Measurements from ENCODE around the gene TCAIM. TPM values are rescaled to one million over a fixed set of nuclear protein-coding genes. Genes with fewer than 3 reads are reported as not detected.

The TCAIM gene
- polyA plus RNA-seq, 10 donors = 18.3 to 28.6 (median 23.1) TPM

DNA sequence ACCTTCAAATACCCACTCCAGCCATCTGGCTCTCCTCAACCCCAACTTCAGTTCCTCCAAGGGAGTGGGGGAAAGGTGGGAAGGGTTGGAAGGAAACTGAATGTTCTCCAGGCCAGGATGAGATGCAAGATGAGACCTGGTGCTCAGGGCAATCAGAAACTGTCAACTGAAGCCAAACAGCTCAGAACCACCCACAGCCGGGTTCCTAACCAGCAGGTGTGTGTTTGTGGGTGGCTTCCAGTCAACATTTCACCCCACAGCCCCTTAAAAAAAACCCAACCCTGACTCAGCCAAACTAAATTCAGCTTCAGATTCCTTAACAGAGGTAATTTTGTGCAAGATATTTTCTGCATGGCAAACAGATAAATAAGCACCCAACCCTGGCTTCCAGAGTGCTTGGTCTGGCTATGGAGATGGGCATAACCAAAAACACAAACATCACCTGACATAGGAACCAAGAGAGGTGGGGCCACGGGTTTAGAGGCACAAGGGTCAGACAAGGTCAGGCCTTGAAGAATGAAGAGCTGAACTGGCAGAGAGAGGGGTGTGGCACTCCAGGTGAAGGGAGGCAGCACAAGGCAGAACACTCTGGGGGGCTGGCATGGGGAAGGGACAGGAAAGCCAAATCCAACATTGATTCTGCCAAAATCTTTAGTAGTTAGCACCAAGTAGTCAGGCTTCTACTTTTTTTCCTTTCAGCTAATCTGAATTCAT lies 104.2 kb downstream of the TCAIM start:
- no peak for DNase-seq

DNA sequence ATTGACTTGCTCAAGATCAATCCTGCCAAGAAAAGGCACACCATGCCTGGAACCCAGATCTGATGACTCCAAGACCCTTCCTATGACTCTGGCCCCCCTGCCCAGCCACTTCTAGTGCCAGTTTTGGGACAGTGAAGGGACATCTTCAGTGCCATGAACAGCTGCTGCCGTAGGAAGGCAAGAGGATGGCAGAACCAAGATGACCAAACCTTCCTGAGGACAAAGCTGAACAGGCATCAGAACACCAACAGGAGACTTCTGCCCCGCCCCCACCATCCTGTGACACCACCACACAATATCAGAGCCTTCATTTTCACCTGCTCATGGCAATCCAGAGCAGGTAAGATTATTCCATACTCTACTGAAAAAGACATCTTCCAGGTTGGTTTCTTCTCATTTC lies 105.9 kb downstream of the TCAIM start:
- no peak for DNase-seq

DNA sequence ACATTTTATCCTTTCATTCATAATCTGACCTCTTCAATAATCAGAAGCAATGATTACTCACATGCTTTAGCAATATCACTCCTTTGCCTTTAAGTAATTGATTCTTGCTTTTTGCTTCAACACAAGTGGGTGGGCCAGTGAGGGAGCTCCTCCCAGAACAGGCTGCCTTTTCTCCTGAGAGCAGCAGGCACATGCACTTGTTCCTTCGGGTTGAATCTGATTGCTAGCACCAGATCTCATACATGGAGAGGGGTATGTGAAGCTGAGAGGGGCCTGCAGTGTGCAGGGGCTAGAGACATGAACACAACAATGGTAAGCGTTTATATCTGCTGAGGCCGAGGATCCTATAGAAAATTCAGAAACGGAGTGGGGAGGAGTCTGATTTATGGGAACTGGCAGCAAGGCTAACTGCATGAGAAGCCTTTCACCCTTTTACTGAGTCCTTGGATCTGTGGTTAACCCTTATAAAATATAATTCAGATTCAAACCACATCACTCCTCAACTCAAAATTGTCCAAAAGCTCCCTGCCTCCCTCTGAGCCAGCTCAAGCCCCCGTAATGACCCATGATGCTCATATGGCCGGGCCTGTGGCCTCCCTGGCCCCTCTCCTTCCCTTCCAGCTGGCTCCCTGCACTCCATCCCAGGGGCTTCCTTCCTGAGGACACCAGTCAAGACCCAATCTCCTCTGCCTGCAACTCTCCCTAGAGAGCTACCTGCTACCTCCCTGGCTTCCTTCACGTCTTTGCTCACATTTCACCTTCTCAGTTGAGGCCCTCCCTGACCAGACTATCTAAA lies 106.5 kb downstream of the TCAIM start:
- no peak for DNase-seq

DNA sequence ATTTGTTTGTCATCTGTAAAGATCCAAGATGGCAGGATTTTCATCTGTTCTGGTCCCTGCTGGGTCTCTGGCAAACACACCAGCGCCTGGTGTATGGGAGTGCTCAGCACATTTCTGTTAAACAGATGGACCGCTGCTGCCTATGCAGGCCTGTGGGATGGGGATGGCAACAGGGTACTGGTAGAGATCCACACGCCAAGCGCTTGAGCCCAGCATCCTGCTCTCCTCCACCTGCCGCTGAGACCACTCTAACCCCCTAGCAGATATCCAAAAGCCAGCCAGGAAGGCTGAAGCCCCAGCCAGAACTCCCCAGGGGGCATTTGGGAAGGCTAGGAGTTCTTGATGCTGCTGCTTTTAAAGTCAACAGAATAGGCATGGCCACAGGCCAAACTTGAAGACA lies 107.2 kb downstream of the TCAIM start:
- DNase-seq = no peak

DNA sequence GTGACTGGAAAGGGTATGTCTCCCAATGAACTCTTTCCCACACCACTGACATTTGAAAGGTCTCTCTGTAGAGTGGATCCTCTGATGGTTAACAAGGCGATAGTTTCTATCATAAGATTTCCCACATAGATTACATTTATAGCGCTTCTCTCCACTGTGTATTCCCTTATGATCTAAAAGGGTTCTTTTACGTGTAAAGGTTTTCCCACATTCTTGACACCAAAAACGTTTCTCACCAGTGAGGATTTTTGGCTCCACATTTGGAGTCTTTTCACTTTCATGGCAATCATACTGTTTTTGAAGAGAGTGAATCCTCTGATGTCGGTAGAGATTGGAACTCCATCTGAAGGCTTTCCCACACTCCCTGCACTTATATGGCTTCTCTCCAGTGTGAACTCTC lies 108.4 kb downstream of the TCAIM start:
- DNase-seq = no peak

DNA sequence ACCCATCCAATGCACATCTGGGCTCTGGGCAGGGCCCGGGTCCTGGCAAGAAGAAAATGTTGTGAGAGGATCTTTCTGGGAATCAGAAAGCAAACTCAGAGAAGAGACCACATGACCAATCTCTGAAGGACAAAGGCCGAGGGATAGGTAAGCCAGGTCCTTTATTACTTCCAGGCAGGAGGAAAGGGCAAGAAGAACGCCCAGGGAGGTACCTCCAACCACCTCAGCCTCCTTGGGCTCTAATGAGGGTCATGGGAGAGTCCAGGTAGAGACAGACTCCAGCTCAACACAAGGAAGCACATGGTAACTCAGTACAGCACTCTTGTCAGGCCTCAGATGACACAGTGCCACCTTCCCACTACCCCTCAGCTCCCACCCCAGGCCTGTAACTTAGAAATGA lies 112.9 kb downstream of the TCAIM start:
- no peak for DNase-seq

DNA sequence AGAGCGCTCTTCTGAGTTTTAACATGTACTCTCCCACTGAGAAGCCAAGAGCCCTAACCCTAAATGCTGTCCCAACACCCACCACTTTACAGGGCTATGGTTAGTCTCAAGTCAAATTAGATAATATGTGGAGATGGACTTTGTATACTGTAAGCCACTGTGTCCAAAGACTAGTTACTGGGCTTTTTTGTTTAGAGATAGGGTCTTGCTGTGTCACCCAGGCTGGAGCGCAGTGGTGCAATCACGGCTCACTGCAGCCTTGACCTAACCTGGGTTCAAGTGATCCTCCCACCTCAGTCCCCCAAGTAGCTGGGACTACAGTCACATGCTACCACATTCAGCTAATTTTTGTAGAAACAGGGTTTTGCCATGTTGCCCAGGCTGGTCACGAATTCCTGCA lies 115.7 kb downstream of the TCAIM start:
- no peak for DNase-seq

DNA sequence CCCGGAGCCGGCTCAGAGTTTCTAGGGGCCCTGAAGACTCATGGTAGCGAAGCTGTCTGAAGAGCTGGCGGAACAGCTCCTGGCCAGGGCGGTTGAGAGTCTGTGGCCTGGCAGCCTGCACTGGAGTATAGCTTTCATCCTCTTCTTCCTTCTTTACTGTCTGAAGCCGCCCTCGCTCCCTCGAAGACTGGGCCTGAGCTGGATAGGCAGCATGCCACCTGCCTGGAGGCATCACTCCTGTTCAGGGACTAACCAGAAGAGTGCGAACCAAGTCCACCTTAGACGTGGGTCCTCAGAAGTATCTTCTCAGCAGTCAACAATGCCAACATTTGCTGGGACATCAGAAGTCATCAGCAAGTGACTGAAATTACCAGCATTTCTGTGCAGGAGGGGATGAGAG lies 116.8 kb downstream of the TCAIM start:
- DNase-seq = no peak

Other genes with a start within 250 kb of the TCAIM start
- gene TOPAZ1, start 96.9 kb upstream of the TCAIM start, polyA plus RNA-seq (ENCODE audit: insufficient read length in 10 of 10) = under 1 TPM in 2 of 10 donors, not detected in 8; 0.03 to 0.04 TPM
- gene ZNF445, start 138.9 kb downstream of the TCAIM start, polyA plus RNA-seq (ENCODE audit: insufficient read length in 10 of 10) = 10 to 100 TPM; 11.6 to 19.1 (median 17.4) TPM
- 1 to 10 TPM; 5.3 to 9.4 (median 6.3) TPM for gene ZKSCAN7, start 216.4 kb downstream of the TCAIM start, polyA plus RNA-seq (ENCODE audit: insufficient read length in 10 of 10)
- 1 to 10 TPM; 3.4 to 7.1 (median 4.6) TPM for gene ZNF660, start 246.2 kb downstream of the TCAIM start, polyA plus RNA-seq (ENCODE audit: insufficient read length in 10 of 10)

Measured in muscle of back (tissue), 11 donors.